Stimulated activated CD8-positive, alpha-beta memory T cell treated with anti-CD3 and anti-CD28 coated beads, Interleukin-7, amount 100 ng/mL, for 4 hours (primary cell): ENCODE results near the gene MCTP1.

Experiments used
- DNase-seq, 2 donors: peaks; one replicate each; pipeline ENCODE4 v3.0.0-alpha.2; 2020; ENCODE audit warnings: low read depth in 2 of 2

The MCTP1 gene

GRCh38 chr5:94705427-94705826, 579.5 kb downstream of the MCTP1 start:
- DNase-seq = no peak

- no peak for DNase-seq
Measured at GRCh38 chr5:94702729-94703128, 582.2 kb downstream of the MCTP1 start.

GRCh38 chr5:94700592-94700991, 584.3 kb downstream of the MCTP1 start:
- DNase-seq = no peak

GRCh38 chr5:94699562-94699961, 585.3 kb downstream of the MCTP1 start:
- no peak for DNase-seq

GRCh38 chr5:94698197-94698596, 586.7 kb downstream of the MCTP1 start:
- no peak for DNase-seq

GRCh38 chr5:94694671-94695070, 590.2 kb downstream of the MCTP1 start:
- DNase-seq = no peak

- DNase-seq = no peak
Measured at GRCh38 chr5:94693845-94694370, 591.0 kb downstream of the MCTP1 start.

- no peak for DNase-seq
Measured at GRCh38 chr5:94693043-94693822, 591.7 kb downstream of the MCTP1 start.

GRCh38 chr5:94692581-94692980, 592.3 kb downstream of the MCTP1 start:
- DNase-seq = no peak

GRCh38 chr5:94691949-94692348, 592.9 kb downstream of the MCTP1 start:
- DNase-seq = no peak

GRCh38 chr5:94691291-94691690, 593.6 kb downstream of the MCTP1 start:
- no peak for DNase-seq

GRCh38 chr5:94690778-94691177, 594.1 kb downstream of the MCTP1 start:
- DNase-seq = no peak

- DNase-seq = no peak
Measured at GRCh38 chr5:94689908-94690307, 595.0 kb downstream of the MCTP1 start.

- DNase-seq = no peak
Measured at GRCh38 chr5:94682814-94683520, 601.9 kb downstream of the MCTP1 start.

- no peak for DNase-seq
Measured at GRCh38 chr5:94675965-94676618, 608.8 kb downstream of the MCTP1 start.

GRCh38 chr5:94674490-94675382, 610.2 kb downstream of the MCTP1 start:
- no peak for DNase-seq

GRCh38 chr5:94672746-94673145, 612.1 kb downstream of the MCTP1 start:
- DNase-seq = no peak

GRCh38 chr5:94670726-94671125, 614.2 kb downstream of the MCTP1 start:
- DNase-seq = no peak

- no peak for DNase-seq
Measured at GRCh38 chr5:94667937-94668336, 617.0 kb downstream of the MCTP1 start.

- no peak for DNase-seq
Measured at GRCh38 chr5:94661086-94661485, 623.8 kb downstream of the MCTP1 start.

GRCh38 chr5:94660506-94660905, 624.4 kb downstream of the MCTP1 start:
- DNase-seq = no peak

GRCh38 chr5:94658272-94658671, 626.6 kb downstream of the MCTP1 start:
- no peak for DNase-seq
